ENCODE measurements around the gene FKBP3. TPM values are rescaled to one million over a fixed set of nuclear protein-coding genes. Genes with fewer than 3 reads are reported as not detected.
"Not testable (repeated sequence)": the region's sequence is repeated elsewhere in the genome, so short reads cannot be mapped to it uniquely, and the experiment has no call there.

The FKBP3 gene
- total RNA-seq, 4 donors from 2014 or later = 28.5 to 68.1 (median 31.3) TPM

DNA sequence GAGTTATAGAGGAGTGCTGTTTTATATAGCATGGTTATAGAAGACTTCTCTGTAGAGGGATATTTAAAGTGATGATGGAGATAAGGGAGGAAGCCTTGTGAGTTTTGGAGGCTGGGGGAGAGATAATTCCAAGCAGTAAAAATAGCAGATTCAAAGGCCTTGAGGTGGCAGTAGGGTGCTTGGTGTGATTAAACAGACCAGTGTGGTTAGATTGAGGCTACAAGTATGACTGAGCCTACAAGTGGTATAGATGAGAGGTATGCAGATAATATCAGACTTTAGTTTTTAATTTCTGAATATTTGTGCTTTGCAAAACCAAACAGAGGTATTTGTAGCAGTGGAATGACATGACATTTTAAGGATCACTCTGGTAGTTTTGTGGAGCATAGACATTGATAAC is 21.8 kb upstream of the FKBP3 start:
- Histone ChIP-seq H3K27ac (replicated peaks in 1 of 4) (no peak overlapping the region), H3K9me3 (no peaks in the 10 kb centered on the region), H3K27me3 (no peaks in the 10 kb centered on the region), H3K36me3 (no peaks in the 10 kb centered on the region), H3K4me3 (no peak overlapping the region), H3K4me1 (no peaks in the 10 kb centered on the region)
- no peak for DNase-seq (ENCODE audit: extremely low spot score)
- TF ChIP-seq EP300 (IDR thresholded peaks at IDR 0.05) (no peak), POLR2A (IDR thresholded peaks at IDR 0.05; ENCODE audit: low read depth) (no peak), POLR2AphosphoS5 (IDR thresholded peaks at IDR 0.05) (no peak)
- TF ChIP-seq, protein P1, sequence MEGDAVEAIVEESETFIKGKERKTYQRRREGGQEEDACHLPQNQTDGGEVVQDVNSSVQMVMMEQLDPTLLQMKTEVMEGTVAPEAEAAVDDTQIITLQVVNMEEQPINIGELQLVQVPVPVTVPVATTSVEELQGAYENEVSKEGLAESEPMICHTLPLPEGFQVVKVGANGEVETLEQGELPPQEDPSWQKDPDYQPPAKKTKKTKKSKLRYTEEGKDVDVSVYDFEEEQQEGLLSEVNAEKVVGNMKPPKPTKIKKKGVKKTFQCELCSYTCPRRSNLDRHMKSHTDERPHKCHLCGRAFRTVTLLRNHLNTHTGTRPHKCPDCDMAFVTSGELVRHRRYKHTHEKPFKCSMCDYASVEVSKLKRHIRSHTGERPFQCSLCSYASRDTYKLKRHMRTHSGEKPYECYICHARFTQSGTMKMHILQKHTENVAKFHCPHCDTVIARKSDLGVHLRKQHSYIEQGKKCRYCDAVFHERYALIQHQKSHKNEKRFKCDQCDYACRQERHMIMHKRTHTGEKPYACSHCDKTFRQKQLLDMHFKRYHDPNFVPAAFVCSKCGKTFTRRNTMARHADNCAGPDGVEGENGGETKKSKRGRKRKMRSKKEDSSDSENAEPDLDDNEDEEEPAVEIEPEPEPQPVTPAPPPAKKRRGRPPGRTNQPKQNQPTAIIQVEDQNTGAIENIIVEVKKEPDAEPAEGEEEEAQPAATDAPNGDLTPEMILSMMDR (IDR thresholded peaks at IDR 0.05) = no peak
- intact Hi-C loops (cut with DNase I) = no loop called here

DNA sequence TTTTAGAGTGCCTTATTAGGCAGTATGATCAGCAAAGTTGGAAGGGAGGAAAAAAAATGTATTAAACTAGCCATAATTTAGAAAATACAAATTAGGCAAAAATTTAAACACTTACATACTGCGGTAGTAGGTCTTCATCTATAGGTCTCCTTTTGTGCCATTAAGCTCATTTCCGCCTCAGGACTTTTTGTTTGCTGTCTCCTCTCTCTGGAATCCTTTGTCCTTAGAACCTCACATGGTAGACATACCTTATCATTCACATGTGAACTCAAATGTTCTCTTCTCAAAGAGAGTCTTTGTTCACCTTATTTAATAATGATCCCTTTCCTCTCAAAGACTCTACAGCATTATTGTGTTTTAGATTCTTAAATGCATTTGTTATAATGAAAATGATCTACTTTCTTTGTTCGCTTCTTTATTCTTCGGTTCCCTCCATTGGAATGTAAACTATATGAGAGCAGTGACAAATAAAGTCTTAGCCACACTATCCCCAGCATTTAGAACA is 16.2 kb upstream of the FKBP3 start:
- WGBS = 92% methylated on average over 4 of the region's 4 CpGs
- TF ChIP-seq, protein P1 (IDR thresholded peaks at IDR 0.05) = no peak
- no peak for TF ChIP-seq POLR2AphosphoS5 (IDR thresholded peaks at IDR 0.05)
- no peak for TF ChIP-seq POLR2A (IDR thresholded peaks at IDR 0.05; ENCODE audit: low read depth)
- Histone ChIP-seq H3K27me3 (no peaks in the 10 kb centered on the region), H3K27ac (replicated peaks in 1 of 4) (no peak overlapping the region), H3K9me3 (no peaks in the 10 kb centered on the region), H3K4me3 (no peak overlapping the region), H3K4me1 (no peaks in the 10 kb centered on the region), H3K36me3 (peaks cover 0 to 9% (median 2%) of the 10 kb centered on the region in 4 donors)
- intact Hi-C loops (cut with DNase I) = no loop called here
- no peak for DNase-seq (ENCODE audit: extremely low spot score)

DNA sequence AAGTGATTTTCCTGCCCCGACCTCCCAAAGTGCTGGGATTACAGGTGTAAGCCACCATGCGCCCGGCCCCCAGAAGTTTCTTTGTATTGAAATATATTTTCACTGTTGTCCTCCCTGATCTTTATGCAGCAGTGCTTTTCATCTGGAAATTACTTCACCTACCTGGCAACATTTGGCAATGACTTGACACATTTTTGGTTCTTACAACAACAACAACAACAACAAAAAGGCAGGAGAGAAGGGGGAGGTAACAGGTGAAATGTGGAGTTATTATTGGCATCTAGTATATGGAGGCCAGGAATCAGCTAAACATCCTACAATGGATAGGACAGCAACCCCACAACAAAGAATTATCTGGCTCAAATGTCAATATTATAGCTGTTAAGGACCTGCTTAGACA is 15.3 kb upstream of the FKBP3 start:
- TF ChIP-seq POLR2A (IDR thresholded peaks at IDR 0.05; ENCODE audit: low read depth) (no peak), EP300 (IDR thresholded peaks at IDR 0.05) (no peak), POLR2AphosphoS5 (IDR thresholded peaks at IDR 0.05) (no peak)
- TF ChIP-seq, protein P1 (IDR thresholded peaks at IDR 0.05) = no peak
- Histone ChIP-seq H3K27ac (replicated peaks in 1 of 4) (no peak overlapping the region), H3K36me3 (peaks cover 0 to 9% (median 4%) of the 10 kb centered on the region in 4 donors), H3K4me1 (no peaks in the 10 kb centered on the region), H3K4me3 (no peak overlapping the region), H3K9me3 (no peaks in the 10 kb centered on the region), H3K27me3 (no peaks in the 10 kb centered on the region)
- DNase-seq (ENCODE audit: extremely low spot score) = no peak
- WGBS = 97% methylated on average over 3 of the region's 3 CpGs
- intact Hi-C loops (cut with DNase I) = no loop called here

DNA sequence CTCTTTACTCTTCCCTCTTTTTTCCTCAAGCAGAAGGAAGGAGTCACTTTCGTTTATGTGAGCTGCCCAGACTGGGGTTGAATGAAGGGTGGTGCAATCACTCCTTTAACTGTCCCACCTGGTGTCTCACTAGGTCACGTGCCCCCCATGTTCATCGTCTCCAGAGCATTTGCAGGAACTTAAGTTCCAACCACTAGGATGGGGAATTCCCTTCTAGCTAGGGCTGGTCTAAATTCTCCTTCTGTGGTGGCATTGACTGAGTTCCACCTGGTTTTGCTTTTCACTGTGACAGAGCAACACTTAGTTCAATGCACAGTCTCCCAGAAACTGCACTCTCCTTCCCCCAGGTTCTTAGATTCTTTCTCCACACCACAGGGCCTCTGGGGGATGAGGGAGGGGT is 10.9 kb upstream of the FKBP3 start:
- intact Hi-C loops (cut with DNase I) = no loop called here
- no peaks in the 10 kb centered on the region for H3K9me3 ChIP-seq
- 88% methylated on average over 3 of the region's 3 CpGs for WGBS
- no peak overlapping the region for H3K4me3 ChIP-seq
- H3K27ac ChIP-seq (replicated peaks in 1 of 4) = no peak overlapping the region
- no peaks in the 10 kb centered on the region for H3K4me1 ChIP-seq
- TF ChIP-seq POLR2A (IDR thresholded peaks at IDR 0.05; ENCODE audit: low read depth) (no peak), EP300 (IDR thresholded peaks at IDR 0.05) (no peak), POLR2AphosphoS5 (IDR thresholded peaks at IDR 0.05) (no peak)
- TF ChIP-seq, protein P1 (IDR thresholded peaks at IDR 0.05) = no peak
- no peaks in the 10 kb centered on the region for H3K27me3 ChIP-seq
- H3K36me3 ChIP-seq = peaks cover 0 to 9% (median 4%) of the 10 kb centered on the region in 4 donors
- no peak for DNase-seq (ENCODE audit: extremely low spot score)

DNA sequence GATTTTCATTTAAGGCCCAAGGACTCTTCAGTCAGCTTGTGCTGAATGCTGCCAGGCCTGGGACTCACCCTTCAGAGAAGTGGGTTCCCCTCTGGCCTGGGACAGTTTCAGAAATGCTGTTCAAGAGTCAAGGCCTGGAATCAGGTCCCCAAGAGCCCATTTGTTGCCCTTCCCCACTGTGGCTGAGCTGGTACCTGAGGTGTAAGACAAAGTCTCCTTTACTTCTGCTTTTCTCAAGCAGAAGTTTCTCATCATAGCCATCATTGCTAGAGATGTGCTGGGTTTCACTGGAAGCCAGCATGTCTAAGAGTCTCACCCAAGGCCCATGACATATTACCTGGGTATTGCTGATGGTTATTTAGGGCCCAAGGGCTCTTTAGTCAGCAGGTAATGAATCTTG is 10.4 kb upstream of the FKBP3 start:
- DNase-seq (ENCODE audit: extremely low spot score) = no peak
- H3K4me1 ChIP-seq = no peaks in the 10 kb centered on the region
- intact Hi-C loops (cut with DNase I) = no loop called here
- no peak overlapping the region for H3K27ac ChIP-seq (replicated peaks in 1 of 4)
- TF ChIP-seq EP300 (IDR thresholded peaks at IDR 0.05) = no peak
- TF ChIP-seq POLR2AphosphoS5 (IDR thresholded peaks at IDR 0.05) = no peak
- no peak for TF ChIP-seq POLR2A (IDR thresholded peaks at IDR 0.05; ENCODE audit: low read depth)
- TF ChIP-seq, protein P1 (IDR thresholded peaks at IDR 0.05) = no peak
- peaks cover 0 to 6% (median 4%) of the 10 kb centered on the region in 4 donors for H3K36me3 ChIP-seq
- no peaks in the 10 kb centered on the region for H3K9me3 ChIP-seq
- no peaks in the 10 kb centered on the region for H3K27me3 ChIP-seq
- H3K4me3 ChIP-seq = no peak overlapping the region

DNA sequence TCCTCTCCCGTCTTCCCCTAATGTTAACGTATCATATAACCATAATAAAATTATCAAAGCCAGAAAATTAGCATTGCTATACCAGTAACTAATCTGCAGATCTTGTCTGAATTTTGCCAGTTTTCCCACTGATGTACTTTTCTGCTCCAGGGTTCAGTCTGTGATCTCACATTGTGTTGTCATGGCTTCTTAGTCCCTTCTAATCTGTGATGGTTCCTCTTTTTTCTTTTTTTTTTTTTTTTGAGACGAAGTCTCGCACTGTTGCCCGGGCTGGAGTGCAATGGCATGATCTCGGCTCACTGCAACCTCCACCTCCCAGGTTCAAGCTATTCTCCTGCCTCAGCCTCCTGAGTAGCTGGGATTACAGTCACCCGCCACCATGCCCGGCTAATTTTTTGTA is 7.8 kb upstream of the FKBP3 start:
- H3K4me1 ChIP-seq = peaks cover 0 to 11% (median 9%) of the 10 kb centered on the region in 4 donors
- H3K4me3 ChIP-seq; H3K27me3 ChIP-seq; H3K27ac ChIP-seq (replicated peaks in 1 of 4); H3K9me3 ChIP-seq; H3K36me3 ChIP-seq; intact Hi-C loops (cut with DNase I); DNase-seq (ENCODE audit: extremely low spot score): not testable (repeated sequence)
- 90% methylated on average over 8 of the region's 8 CpGs for WGBS
